Esophagus muscularis mucosa (tissue), 4 donors: Measurements from ENCODE around the gene GANC. TPM values are rescaled to one million over a fixed set of nuclear protein-coding genes. Genes with fewer than 3 reads are reported as not detected.
"Not testable (repeated sequence)": the region's sequence is repeated elsewhere in the genome, so short reads cannot be mapped to it uniquely, and the experiment has no call there.

ENCODE experiments used
- DNase-seq: peaks from one replicate; pipeline ENCODE4 v3.0.0-alpha.2; 2017; ENCODE audit errors: extremely low spot score
- H3K27ac ChIP-seq, 4 donors: fragments of 200-600 bp; sonication (generic); replicated peaks in 1 of 4; 1 replicate in 3 of 4; 2 replicates in 1 of 4; pipeline ENCODE4 v1.5.1; 2016 to 2019; ENCODE audit warnings: mild to moderate bottlenecking in 1 of 4
- H3K27me3 ChIP-seq, 4 donors: fragments of 200-600 bp; sonication (generic); one replicate each; pipeline versions ENCODE4 v1.5.1 to v1.6.0; 2016 to 2019
- H3K36me3 ChIP-seq, 4 donors: fragments of 200-600 bp; sonication (generic); one replicate each; pipeline ENCODE4 v1.5.1; 2016 to 2019
- H3K4me1 ChIP-seq, 4 donors: fragments of 200-600 bp; sonication (generic); one replicate each; pipeline ENCODE4 v1.5.1; 2016 to 2019
- H3K4me3 ChIP-seq, 4 donors: fragments of 200-600 bp; sonication (generic); 1 replicate in 2 of 4; 2 replicates in 2 of 4; pipeline ENCODE4 v1.5.1; 2016 to 2019; ENCODE audit warnings: mild to moderate bottlenecking in 4 of 4, moderate library complexity in 1 of 4
- H3K9me3 ChIP-seq, 4 donors: fragments of 200-600 bp; sonication (generic); 1 replicate in 3 of 4; 2 replicates in 1 of 4; pipeline ENCODE4 v1.5.1; 2016 to 2019
- CTCF ChIP-seq, 3 experiments: fragments of 200-600 bp in 2 of 3; fragments of 450-650 bp in 1 of 3; sonication (generic) in 2 of 3; IDR thresholded peaks; one replicate each; pipeline ENCODE4 v1.5.1; 2017 to 2019; ENCODE audit warnings: antibody characterized with exemption in 3 of 3, mild to moderate bottlenecking in 2 of 3, moderate library complexity in 1 of 3
- EP300 ChIP-seq: sonication (generic); formaldehyde crosslinking; IDR thresholded peaks from one replicate; pipeline ENCODE4 v1.6.1; 2017; ENCODE audit warnings: antibody characterized with exemption
- POLR2A ChIP-seq: fragments of 450-650 bp; IDR thresholded peaks from one replicate; pipeline ENCODE4 v1.6.1; 2017; ENCODE audit warnings: antibody characterized with exemption, moderate library complexity, mild to moderate bottlenecking, low read depth
- POLR2AphosphoS5 ChIP-seq, 2 donors: sonication (generic); formaldehyde crosslinking; IDR thresholded peaks; one replicate each; pipeline ENCODE4 v1.6.1; 2017; ENCODE audit warnings: antibody characterized with exemption in 2 of 2
- WGBS: methylation state at CpG from one replicate; pipeline ENCODE4 v1.1.5; 2018; 5-methylcytosine and 5-hydroxymethylcytosine counted together
- intact Hi-C: fragments of 100-400 bp; cut with DNase I; formaldehyde crosslinking; loops from one replicate; pipeline ENCODE4 v1.15.1; 2023
- total RNA-seq, 4 donors: library from RNA; depleted of rRNA; stranded (reverse); fragments of >200 nt; gene quantifications; one replicate each; pipeline versions ENCODE4 v1.1.0 to v1.2.1, GENCODE V29; 2016

The GANC gene
- total RNA-seq, 4 donors from 2014 or later: 12.2 to 22.7 (median 17.7) TPM

GRCh38 chr15:42285034-42285433, 12.0 kb downstream of the GANC start:
- no peaks in the 10 kb centered on the region for H3K4me1 ChIP-seq
- H3K4me3 ChIP-seq: no peak overlapping the region
- H3K9me3 ChIP-seq: no peaks in the 10 kb centered on the region
- intact Hi-C loops: no loop called here
- no peaks in the 10 kb centered on the region for H3K27me3 ChIP-seq
- H3K27ac ChIP-seq: no peak overlapping the region
- peaks cover 20 to 89% (median 58%) of the 10 kb centered on the region in 4 donors for H3K36me3 ChIP-seq
- no peak for TF ChIP-seq CTCF (IDR thresholded peaks at IDR 0.05)
- no peak for TF ChIP-seq POLR2A
- no peak for TF ChIP-seq EP300
- no peak for TF ChIP-seq POLR2AphosphoS5 (IDR thresholded peaks at IDR 0.05)
- WGBS: 76% methylated on average over 1 of the region's 1 CpG
- DNase-seq: no peak

GRCh38 chr15:42286445-42287029, 13.5 kb downstream of the GANC start:
- intact Hi-C loops: no loop called here
- WGBS: 87% methylated on average over 4 of the region's 4 CpGs
- peaks cover 20 to 89% (median 48%) of the 10 kb centered on the region in 4 donors for H3K36me3 ChIP-seq

GRCh38 chr15:42287931-42288330, 14.9 kb downstream of the GANC start:
- Histone ChIP-seq H3K36me3 (peaks cover 24 to 92% (median 49%) of the 10 kb centered on the region in 4 donors), H3K27ac (no peak overlapping the region), H3K4me1 (no peaks in the 10 kb centered on the region), H3K4me3 (no peak overlapping the region), H3K9me3 (no peaks in the 10 kb centered on the region), H3K27me3 (no peaks in the 10 kb centered on the region)
- 96% methylated on average over 4 of the region's 4 CpGs for WGBS
- TF ChIP-seq CTCF (IDR thresholded peaks at IDR 0.05) (no peak), POLR2A (no peak), EP300 (no peak), POLR2AphosphoS5 (IDR thresholded peaks at IDR 0.05) (no peak)
- DNase-seq: no peak
- intact Hi-C loops: no loop called here

More at GRCh38 chr15:42286445-42287029, 13.5 kb downstream of the GANC start:
- no peak for DNase-seq
- H3K9me3 ChIP-seq: no peaks in the 10 kb centered on the region
- no peak overlapping the region for H3K27ac ChIP-seq
- TF ChIP-seq POLR2A (no peak), EP300 (no peak), CTCF (IDR thresholded peaks at IDR 0.05) (no peak), POLR2AphosphoS5 (IDR thresholded peaks at IDR 0.05) (no peak)
- H3K4me1 ChIP-seq: no peaks in the 10 kb centered on the region
- no peak overlapping the region for H3K4me3 ChIP-seq
- H3K27me3 ChIP-seq: no peaks in the 10 kb centered on the region

GRCh38 chr15:42289166-42289565, 16.2 kb downstream of the GANC start:
- H3K4me3 ChIP-seq: no peak overlapping the region
- no peaks in the 10 kb centered on the region for H3K4me1 ChIP-seq
- H3K27ac ChIP-seq: no peak overlapping the region
- TF ChIP-seq EP300 (no peak), CTCF (IDR thresholded peaks at IDR 0.05) (no peak), POLR2A (no peak), POLR2AphosphoS5 (IDR thresholded peaks at IDR 0.05) (no peak)
- intact Hi-C loops: no loop called here
- H3K27me3 ChIP-seq: no peaks in the 10 kb centered on the region
- DNase-seq: no peak
- no peaks in the 10 kb centered on the region for H3K9me3 ChIP-seq
- WGBS: 80% methylated on average over 1 of the region's 1 CpG
- H3K36me3 ChIP-seq: peaks cover 20 to 90% (median 49%) of the 10 kb centered on the region in 4 donors

- H3K4me3 ChIP-seq, DNase-seq, intact Hi-C loops, H3K9me3 ChIP-seq, H3K4me1 ChIP-seq, H3K27me3 ChIP-seq, H3K27ac ChIP-seq: not testable (repeated sequence)
- 100% methylated on average over 4 of the region's 4 CpGs for WGBS
- peaks cover 4 to 36% (median 19%) of the 10 kb centered on the region in 4 donors for H3K36me3 ChIP-seq
Measured at GRCh38 chr15:42301004-42301403, 28.0 kb downstream of the GANC start.
